IMR-90 (cell line): ENCODE data around the gene GNG8. TPM values are rescaled to one million over a fixed set of nuclear protein-coding genes. Genes with fewer than 3 reads are reported as not detected.

Experiments
- ATAC-seq: fragments of 200-7000 bp; cut with Tn5 transposase; 2 replicates; pipeline ENCODE4 v1.9.1; 2020; ENCODE audit warnings: low read depth, mild to moderate bottlenecking, moderate library complexity
- BruUV-seq: library from RNA; stranded (reverse); fragments of 400-500 nt; replicated peaks from 2 replicates; lab custom pipeline; 2021; lab: Mats Ljungman, UMichigan
- CTCF ChIA-PET: fragments of 300-600 bp; formaldehyde crosslinking; extraction: SDS; loops from one replicate; lab custom pipeline; 2021; ENCODE audit warnings: antibody characterized with exemption; lab: Yijun Ruan, JAX
- POLR2A ChIA-PET: fragments of 300-600 bp; sonication (Branson Sonifier 250); formaldehyde crosslinking; loops from one replicate; lab custom pipeline; 2022; ENCODE audit warnings: antibody characterized with exemption; ENCODE audit not compliant: unreplicated experiment; lab: Charles Lee
- DNase-seq: peaks from one replicate; pipeline ENCODE4 v3.0.0; 2013
- H2AFZ ChIP-seq: replicated peaks from 2 replicates; pipeline ENCODE3; 2013; ENCODE audit warnings: low read length, mild to moderate bottlenecking; ENCODE audit not compliant: poor library complexity
- H2AK5ac ChIP-seq: 2 replicates; pipeline ENCODE4 v1.6.1; 2013; ENCODE audit warnings: low read depth, low read length, inconsistent platforms
- H2AK9ac ChIP-seq: replicated peaks from 2 replicates; pipeline ENCODE3; 2013; ENCODE audit warnings: mild to moderate bottlenecking, low read depth, low read length, moderate library complexity; ENCODE audit not compliant: poor library complexity
- H2BK120ac ChIP-seq: 2 replicates; pipeline ENCODE4 v1.6.1; 2013; ENCODE audit warnings: low read depth, low read length, inconsistent platforms
- H2BK15ac ChIP-seq: 3 replicates; pipeline ENCODE4 v1.6.1; 2013; ENCODE audit warnings: low read depth, low read length, inconsistent platforms
- H2BK20ac ChIP-seq: 2 replicates; pipeline ENCODE4 v1.6.1; 2013; ENCODE audit warnings: low read depth, mild to moderate bottlenecking, inconsistent platforms, low read length, moderate library complexity
- H2BK5ac ChIP-seq: 2 replicates; pipeline ENCODE4 v1.6.1; 2013; ENCODE audit warnings: mild to moderate bottlenecking, low read depth, low read length, inconsistent platforms; ENCODE audit not compliant: poor library complexity, severe bottlenecking
- H3K14ac ChIP-seq: replicated peaks from 2 replicates; pipeline ENCODE4 v1.6.1; 2013; ENCODE audit warnings: low read depth, low read length, inconsistent platforms
- H3K18ac ChIP-seq: 2 replicates; pipeline ENCODE4 v1.6.1; 2013; ENCODE audit warnings: low read depth, low read length, control low read depth
- H3K23ac ChIP-seq: 2 replicates; pipeline ENCODE4 v1.6.1; 2013; ENCODE audit warnings: low read depth, low read length, inconsistent platforms
- H3K27ac ChIP-seq: 2 replicates; pipeline ENCODE4 v1.5.1; 2013; ENCODE audit warnings: mild to moderate bottlenecking, control low read depth, low read length; ENCODE audit not compliant: insufficient read depth
- H3K27me3 ChIP-seq: 2 replicates; pipeline ENCODE4 v1.6.1; 2013; ENCODE audit warnings: low read length; ENCODE audit not compliant: control insufficient read depth, insufficient read depth
- H3K36me3 ChIP-seq: 2 replicates; pipeline ENCODE4 v1.6.1; 2013; ENCODE audit warnings: low read length, mixed read lengths; ENCODE audit not compliant: control insufficient read depth, insufficient read depth
- H3K4ac ChIP-seq: 2 replicates; pipeline ENCODE4 v1.6.1; 2013; ENCODE audit warnings: low read depth, low read length, inconsistent platforms
- H3K4me1 ChIP-seq: 2 replicates; pipeline ENCODE4 v1.6.1; 2013; ENCODE audit warnings: low read length, mixed read lengths; ENCODE audit not compliant: control insufficient read depth, insufficient read depth
- H3K4me2 ChIP-seq: 2 replicates; pipeline ENCODE4 v1.6.1; 2013; ENCODE audit warnings: low read depth, mild to moderate bottlenecking, control low read depth, low read length, moderate library complexity
- H3K4me3 ChIP-seq: 2 replicates; pipeline ENCODE4 v1.5.1; 2013; ENCODE audit warnings: low read depth, mild to moderate bottlenecking, control low read depth, low read length, moderate library complexity; ENCODE audit not compliant: insufficient read depth
- H3K56ac ChIP-seq: 2 replicates; pipeline ENCODE4 v1.6.1; 2013; ENCODE audit warnings: low read length, inconsistent platforms; ENCODE audit not compliant: insufficient read depth; ENCODE audit errors: extremely low read depth
- H3K79me1 ChIP-seq, 2 experiments: 2 replicates each; pipeline ENCODE4 v1.6.1; 2013; ENCODE audit warnings: low read length in 2 of 2, inconsistent platforms in 1 of 2, low read depth in 1 of 2
- H3K9ac ChIP-seq: 2 replicates; pipeline ENCODE4 v1.6.1; 2013; ENCODE audit warnings: low read depth, low read length, control low read depth
- H3K9me1 ChIP-seq: 2 replicates; pipeline ENCODE4 v1.6.1; 2013; ENCODE audit warnings: low read length, inconsistent platforms; ENCODE audit not compliant: insufficient read depth
- H3K9me3 ChIP-seq: 2 replicates; pipeline ENCODE4 v1.6.1; 2013; ENCODE audit warnings: low read length; ENCODE audit not compliant: control insufficient read depth, insufficient read depth
- H4K20me1 ChIP-seq: 2 replicates; pipeline ENCODE4 v1.6.1; 2013; ENCODE audit warnings: low read length, inconsistent platforms; ENCODE audit not compliant: insufficient read depth
- H4K5ac ChIP-seq: 2 replicates; pipeline ENCODE4 v1.6.1; 2013; ENCODE audit warnings: mild to moderate bottlenecking, low read depth, low read length, control low read depth
- H4K8ac ChIP-seq, 2 experiments: 2 replicates each; pipeline ENCODE4 v1.6.1; 2013; ENCODE audit warnings: low read depth in 2 of 2, low read length in 2 of 2, control low read depth in 1 of 2, inconsistent platforms in 1 of 2
- H4K91ac ChIP-seq: 2 replicates; pipeline ENCODE4 v1.6.1; 2013; ENCODE audit warnings: low read depth, low read length, inconsistent platforms; ENCODE audit not compliant: insufficient read depth
- CEBPB ChIP-seq: IDR thresholded peaks from 2 replicates; pipeline ENCODE4 v1.6.1; 2012; ENCODE audit warnings: low read depth, low read length, improper control_type of control experiment
- MAZ ChIP-seq: IDR thresholded peaks from 2 replicates; pipeline ENCODE4 v1.6.1; 2012; ENCODE audit warnings: low read depth, mild to moderate bottlenecking, low read length, improper control_type of control experiment, moderate library complexity, borderline replicate concordance
- MXI1 ChIP-seq: IDR thresholded peaks from 2 replicates; pipeline ENCODE4 v1.6.1; 2012; ENCODE audit warnings: low read depth, mild to moderate bottlenecking, low read length, moderate library complexity, borderline replicate concordance
- RAD21 ChIP-seq: IDR thresholded peaks from 2 replicates; pipeline ENCODE4 v1.6.1; 2012; ENCODE audit warnings: low read length, improper control_type of control experiment
- USF2 ChIP-seq: fragments of 150-350 bp; IDR thresholded peaks from 2 replicates; pipeline ENCODE4 v1.6.1; 2017; ENCODE audit warnings: mild to moderate bottlenecking, antibody characterized with exemption, low read length, low read depth
- WGBS, 2 experiments: methylation state at CpG; one replicate each; pipeline versions ENCODE4 v1.1.5 to v1.1.7; 2013; ENCODE audit warnings: missing lambda C conversion rate in 2 of 2; ENCODE audit not compliant: insufficient read length in 1 of 2; ENCODE audit errors: extremely low coverage in 2 of 2; 5-methylcytosine and 5-hydroxymethylcytosine counted together
- dilution Hi-C: fragments of 300-500 bp; cut with HindIII; formaldehyde crosslinking; loops from one replicate; pipeline ENCODE4 v1.14.3; 2018; ENCODE audit warnings: low sequenced_read_pairs; ENCODE audit not compliant: unreplicated experiment
- in situ Hi-C: fragments of 300-500 bp; cut with MboI; formaldehyde crosslinking; loops from 3 replicates; pipeline ENCODE4 v1.14.3; 2019; ENCODE audit warnings: low sequenced_read_pairs, inconsistent platforms, mixed read lengths
- intact Hi-C: fragments of 100-400 bp; cut with micrococcal nuclease; formaldehyde crosslinking; loops from 2 replicates; pipeline ENCODE4 v1.10.0; 2022
- polyA plus RNA-seq, 3 experiments: library from polyadenylated mRNA; depleted of rRNA; stranded (reverse); fragments of >200 nt; gene quantifications; 2 replicates each; pipeline ENCODE4 v1.2.3, GENCODE V29; 2012; ENCODE audit warnings: low replicate concordance in 1 of 3
- total RNA-seq: library from RNA; depleted of rRNA; stranded (reverse); fragments of >200 nt; gene quantifications from 2 replicates; pipeline ENCODE4 v1.2.3, GENCODE V29; 2012

GNG8 gene
- total and polyA plus RNA-seq, 2 of the 4 experiments (the other 2 are of a cell fraction), result not detected

GRCh38 chr19:46624958-46625661 is 10.9 kb downstream of the GNG8 start, which contains the start of gene PTGIR:
Gene PTGIR, minus strand, starts transcription at chr19:46625089. Its CDS starts 864 bp downstream, at chr19:46624225.
- peak within 1 kb of the TSS; percentile 99; the same call in 2 of the 3 replicates for H2BK15ac ChIP-seq
- peak within 1 kb of the TSS; percentile 96 for H4K91ac ChIP-seq
- H2BK5ac ChIP-seq, result peak within 1 kb of the TSS; percentile 86
- peaks cover 0 to 23% of the 10 kb centered on the region in 2 experiments; a peak in 1 of 4 replicates for H3K79me1 ChIP-seq
- H3K4me1 ChIP-seq, result peaks cover 32% of the 10 kb centered on the region
- peak within 1 kb of the TSS; percentile 98 for H3K23ac ChIP-seq
- peak within 1 kb of the TSS; percentile 98 for H2AK9ac ChIP-seq
- peak within 1 kb of the TSS; percentile 97 for H2BK20ac ChIP-seq
- peak within 1 kb of the TSS; percentile 63 for H4K5ac ChIP-seq
- H3K36me3 ChIP-seq, result no peaks in the 10 kb centered on the region
- 24% methylated on average over 6 of the region's 13 CpGs; no CpG with 5 or more reads in 1 of the 2 experiments for WGBS, 2 experiments
- H2AFZ ChIP-seq, result peak within 1 kb of the TSS; percentile 96
- POLR2A ChIA-PET, result no interaction called here
- H3K4ac ChIP-seq, result peak within 1 kb of the TSS; percentile 96
- peak; percentile 56; the same call in 1 of the 2 replicates for TF ChIP-seq MAZ
- TF ChIP-seq USF2, result no peak
- no peak for TF ChIP-seq RAD21
- TF ChIP-seq MXI1, result no peak
- TF ChIP-seq CEBPB, result peak; percentile 84
- peak within 1 kb of the TSS; percentile 65 for H3K18ac ChIP-seq
- intact Hi-C loops, result no loop called here
- H3K4me3 ChIP-seq, result peak within 1 kb of the TSS; percentile 6; the same call in 1 of the 2 replicates
- peak within 1 kb of the TSS; percentile 99 for H2AK5ac ChIP-seq
- peak within 1 kb of the TSS; percentile 37 for H3K9ac ChIP-seq
- in situ Hi-C loops, result no loop called here
- peak; percentile 78 for DNase-seq
- H3K9me1 ChIP-seq, result peaks cover 19% of the 10 kb centered on the region
- ATAC-seq, result peak; percentile 72
- peak within 1 kb of the TSS; percentile 99 for H3K14ac ChIP-seq
- dilution Hi-C loops, result no loop called here
- peak within 1 kb of the TSS; percentile 94 for H2BK120ac ChIP-seq
- peak within 1 kb of the TSS; percentile 51 for H3K56ac ChIP-seq
- BruUV-seq, result no TSS peak
- peak within 1 kb of the TSS; percentile 65 for H3K4me2 ChIP-seq
- no peaks in the 10 kb centered on the region for H3K9me3 ChIP-seq
- H4K8ac ChIP-seq, result peak within 1 kb of the TSS; percentile 23 to 98
- CTCF ChIA-PET, result interaction anchor here (0.9 kb wide), 2 partner anchors 36 to 38 kb away, joined by 3 to 4 read pairs; partner anchors contain the start of gene DACT3
- H4K20me1 ChIP-seq, result 0 out of 2 replicates have a peak, but pooled peaks cover 6% of the 10 kb centered on the region
- no peaks in the 10 kb centered on the region for H3K27me3 ChIP-seq
- H3K27ac ChIP-seq, result peak within 1 kb of the TSS; percentile 65
